K562 (cell line): Measurements from ENCODE around the gene PPP1R13L.

ENCODE experiments used
- ARID2 ChIP-seq: fragments of 450-650 bp; IDR thresholded peaks from 2 replicates; pipeline ENCODE4 v1.6.1; 2017; ENCODE audit warnings: antibody characterized with exemption, mild to moderate bottlenecking
- EP300 ChIP-seq: IDR thresholded peaks from 2 replicates; pipeline ENCODE4 v1.6.1; 2012; ENCODE audit warnings: low read length, improper control_type of control experiment
- HEY1 ChIP-seq: fragments of 250-450 bp; sonication (Bioruptor Pico); IDR thresholded peaks from 2 replicates; pipeline ENCODE4 v1.5.0; 2020; ENCODE audit warnings: mild to moderate bottlenecking, moderate library complexity, borderline replicate concordance
- MTF1 ChIP-seq: fragments of 250-450 bp; sonication (Bioruptor Pico); IDR thresholded peaks from 2 replicates; pipeline ENCODE4 v1.9.0; 2021; ENCODE audit warnings: moderate library complexity, mild to moderate bottlenecking, inconsistent platforms, borderline replicate concordance
- NR2F6 ChIP-seq: fragments of 450-650 bp; formaldehyde crosslinking; IDR thresholded peaks from 2 replicates; pipeline ENCODE4 v1.4.0; 2020; ENCODE audit warnings: mild to moderate bottlenecking
- PURB ChIP-seq: sonication (generic); formaldehyde crosslinking; IDR thresholded peaks from 2 replicates; pipeline ENCODE4 v1.9.0; 2021; ENCODE audit warnings: low read depth, mild to moderate bottlenecking, missing genetic modification reagents
- ZNF212 ChIP-seq: fragments of 450-650 bp; formaldehyde crosslinking; IDR thresholded peaks from 2 replicates; pipeline ENCODE4 v1.4.0; 2020; ENCODE audit warnings: mild to moderate bottlenecking
- ZNF224 ChIP-seq: sonication (generic); formaldehyde crosslinking; IDR thresholded peaks from 2 replicates; pipeline ENCODE4 v1.8.0; 2022; ENCODE audit warnings: mild to moderate bottlenecking, missing genetic modification reagents
- ZNF324 ChIP-seq: fragments of 250-450 bp; sonication (Bioruptor Pico); IDR thresholded peaks from 2 replicates; pipeline ENCODE4 v1.4.0; 2020; ENCODE audit warnings: mild to moderate bottlenecking
- ZNF780A ChIP-seq: fragments of 250-450 bp; sonication (Bioruptor Pico); IDR thresholded peaks from 2 replicates; pipeline ENCODE4 v1.5.0; 2021; ENCODE audit warnings: mild to moderate bottlenecking
- TF ChIP-seq, protein P1 (sequence below), 3 experiments: IDR thresholded peaks in 2 of 3; conservative IDR thresholded peaks in 1 of 3; 2 replicates each; pipeline ENCODE4 v1.5.1; 2011 to 2012; ENCODE audit warnings: low read length in 3 of 3, mild to moderate bottlenecking in 3 of 3, control low read depth in 2 of 3, improper control_type of control experiment in 1 of 3, inconsistent platforms in 1 of 3, low read depth in 1 of 3, mixed read lengths in 1 of 3, moderate library complexity in 1 of 3; ENCODE audit not compliant: insufficient read depth in 2 of 3
- TF ChIP-seq, protein P2 (sequence below), 2 experiments: fragments of 450-650 bp in 1 of 2; sonication (generic) in 1 of 2; formaldehyde crosslinking in 1 of 2; IDR thresholded peaks in 1 of 2; conservative IDR thresholded peaks in 1 of 2; 2 replicates each; pipeline versions ENCODE4 v1.6.1 to v1.8.1; 2016 to 2023; ENCODE audit warnings: mild to moderate bottlenecking in 2 of 2, moderate library complexity in 2 of 2, inconsistent platforms in 1 of 2, missing genetic modification reagents in 1 of 2

DNA sequence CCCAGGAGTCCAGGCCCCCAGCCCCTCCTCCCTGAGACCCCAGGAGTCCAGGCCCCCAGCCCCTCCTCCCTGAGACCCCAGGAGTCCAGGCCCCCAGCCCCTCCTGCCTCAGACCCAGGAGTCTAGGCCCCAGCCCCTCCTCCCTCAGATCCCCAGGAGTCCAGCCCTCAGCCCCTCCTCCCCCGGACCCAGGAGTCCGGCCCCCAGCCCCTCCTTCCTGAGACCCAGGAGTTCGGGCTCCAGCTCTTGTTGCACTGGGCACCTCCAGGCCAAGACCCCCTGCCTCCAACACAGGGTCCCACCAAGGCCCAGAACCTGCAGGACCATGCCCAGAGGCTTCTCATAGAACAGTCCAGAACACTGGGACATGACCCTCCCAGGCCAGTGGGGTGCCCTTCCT lies 15.0 kb upstream of the PPP1R13L start:
- TF ChIP-seq, protein P1, sequence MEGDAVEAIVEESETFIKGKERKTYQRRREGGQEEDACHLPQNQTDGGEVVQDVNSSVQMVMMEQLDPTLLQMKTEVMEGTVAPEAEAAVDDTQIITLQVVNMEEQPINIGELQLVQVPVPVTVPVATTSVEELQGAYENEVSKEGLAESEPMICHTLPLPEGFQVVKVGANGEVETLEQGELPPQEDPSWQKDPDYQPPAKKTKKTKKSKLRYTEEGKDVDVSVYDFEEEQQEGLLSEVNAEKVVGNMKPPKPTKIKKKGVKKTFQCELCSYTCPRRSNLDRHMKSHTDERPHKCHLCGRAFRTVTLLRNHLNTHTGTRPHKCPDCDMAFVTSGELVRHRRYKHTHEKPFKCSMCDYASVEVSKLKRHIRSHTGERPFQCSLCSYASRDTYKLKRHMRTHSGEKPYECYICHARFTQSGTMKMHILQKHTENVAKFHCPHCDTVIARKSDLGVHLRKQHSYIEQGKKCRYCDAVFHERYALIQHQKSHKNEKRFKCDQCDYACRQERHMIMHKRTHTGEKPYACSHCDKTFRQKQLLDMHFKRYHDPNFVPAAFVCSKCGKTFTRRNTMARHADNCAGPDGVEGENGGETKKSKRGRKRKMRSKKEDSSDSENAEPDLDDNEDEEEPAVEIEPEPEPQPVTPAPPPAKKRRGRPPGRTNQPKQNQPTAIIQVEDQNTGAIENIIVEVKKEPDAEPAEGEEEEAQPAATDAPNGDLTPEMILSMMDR (IDR thresholded peaks at IDR 0.05 in 2 of 3, conservative IDR thresholded peaks at IDR 0.05 in 1 of 3; ENCODE audit: insufficient read depth in 2 of 3, low read depth in 1 of 3, low read length in 3 of 3) = no peak
- TF ChIP-seq ZNF212 (CRISPR knock-in tag) (no peak), ZNF324 (CRISPR knock-in tag) (no peak), ARID2 (no peak), PURB (CRISPR knock-in tag) (no peak), ZNF224 (no peak), HEY1 (CRISPR knock-in tag) (no peak), EP300 (no peak), MTF1 (CRISPR knock-in tag) (no peak), NR2F6 (CRISPR knock-in tag) (no peak), ZNF780A (CRISPR knock-in tag) (no peak)
- TF ChIP-seq, protein P2, sequence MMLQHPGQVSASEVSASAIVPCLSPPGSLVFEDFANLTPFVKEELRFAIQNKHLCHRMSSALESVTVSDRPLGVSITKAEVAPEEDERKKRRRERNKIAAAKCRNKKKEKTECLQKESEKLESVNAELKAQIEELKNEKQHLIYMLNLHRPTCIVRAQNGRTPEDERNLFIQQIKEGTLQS (IDR thresholded peaks at IDR 0.05) = no peak
- TF ChIP-seq, protein P2 (CRISPR knock-in tag; conservative IDR thresholded peaks at IDR 0.05) = no peak
